Measurements from ENCODE around the gene HIGD1A.

Gene HIGD1A

GRCh38 chr3:42734263-42734860 is 69.9 kb downstream of the HIGD1A start:
- TF ChIP-seq EZH2phosphoT487 (IDR thresholded peaks at IDR 0.05; ENCODE audit: low read length) = no peak
- TF ChIP-seq EZH2 (optimal IDR thresholded peaks at IDR 0.05; ENCODE audit: low read depth, low read length) = no peak
- no peak for TF ChIP-seq CTCF (IDR thresholded peaks at IDR 0.05; ENCODE audit: low read length)

GRCh38 chr3:42733501-42734262 is 70.6 kb downstream of the HIGD1A start:
- peak; percentile 17 for DNase-seq
- Histone ChIP-seq H4K20me1 (ENCODE audit: insufficient read depth, low read length) (no peaks in the 10 kb centered on the region), H3K79me2 (ENCODE audit: low read length) (no peaks in the 10 kb centered on the region), H3K9me2 (replicated peaks; ENCODE audit: insufficient read depth, low read length) (no peaks in the 10 kb centered on the region), H3K4me3 (ENCODE audit: low read length) (no peak overlapping the region), H2AFZ (ENCODE audit: low read length) (no peak overlapping the region), H3K27ac (ENCODE audit: low read length) (no peak overlapping the region), H3K9me3 (replicated peaks; ENCODE audit: insufficient read depth, low read length) (no peaks in the 10 kb centered on the region), H3K4me2 (ENCODE audit: low read depth, low read length) (no peak overlapping the region), H3F3A (ENCODE audit: insufficient read depth, low read length) (no peaks in the 10 kb centered on the region), H3K4me1 (ENCODE audit: low read length) (0 out of 2 replicates have a peak, but pooled peaks cover 3% of the 10 kb centered on the region), H3K27me3 (replicated peaks; ENCODE audit: insufficient read depth, low read length) (no peaks in the 10 kb centered on the region), H3K9ac (ENCODE audit: low read length) (no peak overlapping the region), H3K36me3 (replicated peaks; ENCODE audit: insufficient read depth, low read length) (no peaks in the 10 kb centered on the region)
- TF ChIP-seq EZH2 (optimal IDR thresholded peaks at IDR 0.05; ENCODE audit: low read depth, low read length) (no peak), CTCF (IDR thresholded peaks at IDR 0.05; ENCODE audit: low read length) (no peak), EZH2phosphoT487 (IDR thresholded peaks at IDR 0.05; ENCODE audit: low read length) (no peak)

More at GRCh38 chr3:42734263-42734860, 69.9 kb downstream of the HIGD1A start:
- H3K27ac ChIP-seq (ENCODE audit: low read length) = no peak overlapping the region
- H3K4me2 ChIP-seq (ENCODE audit: low read depth, low read length) = no peak overlapping the region
- H3F3A ChIP-seq (ENCODE audit: insufficient read depth, low read length) = no peaks in the 10 kb centered on the region
- DNase-seq = no peak
- 0 out of 2 replicates have a peak, but pooled peaks cover 3% of the 10 kb centered on the region for H3K4me1 ChIP-seq (ENCODE audit: low read length)
- H3K36me3 ChIP-seq (replicated peaks; ENCODE audit: insufficient read depth, low read length) = no peaks in the 10 kb centered on the region
- H4K20me1 ChIP-seq (ENCODE audit: insufficient read depth, low read length) = no peaks in the 10 kb centered on the region
- H3K9me3 ChIP-seq (replicated peaks; ENCODE audit: insufficient read depth, low read length) = no peaks in the 10 kb centered on the region
- H3K9ac ChIP-seq (ENCODE audit: low read length) = no peak overlapping the region
- no peaks in the 10 kb centered on the region for H3K9me2 ChIP-seq (replicated peaks; ENCODE audit: insufficient read depth, low read length)
- no peak overlapping the region for H2AFZ ChIP-seq (ENCODE audit: low read length)
- H3K4me3 ChIP-seq (ENCODE audit: low read length) = no peak overlapping the region
- H3K79me2 ChIP-seq (ENCODE audit: low read length) = no peaks in the 10 kb centered on the region
- H3K27me3 ChIP-seq (replicated peaks; ENCODE audit: insufficient read depth, low read length) = no peaks in the 10 kb centered on the region

Data from MM.1S (cell line).